Measurements from ENCODE around the gene HMGN5.

Gene HMGN5

DNA sequence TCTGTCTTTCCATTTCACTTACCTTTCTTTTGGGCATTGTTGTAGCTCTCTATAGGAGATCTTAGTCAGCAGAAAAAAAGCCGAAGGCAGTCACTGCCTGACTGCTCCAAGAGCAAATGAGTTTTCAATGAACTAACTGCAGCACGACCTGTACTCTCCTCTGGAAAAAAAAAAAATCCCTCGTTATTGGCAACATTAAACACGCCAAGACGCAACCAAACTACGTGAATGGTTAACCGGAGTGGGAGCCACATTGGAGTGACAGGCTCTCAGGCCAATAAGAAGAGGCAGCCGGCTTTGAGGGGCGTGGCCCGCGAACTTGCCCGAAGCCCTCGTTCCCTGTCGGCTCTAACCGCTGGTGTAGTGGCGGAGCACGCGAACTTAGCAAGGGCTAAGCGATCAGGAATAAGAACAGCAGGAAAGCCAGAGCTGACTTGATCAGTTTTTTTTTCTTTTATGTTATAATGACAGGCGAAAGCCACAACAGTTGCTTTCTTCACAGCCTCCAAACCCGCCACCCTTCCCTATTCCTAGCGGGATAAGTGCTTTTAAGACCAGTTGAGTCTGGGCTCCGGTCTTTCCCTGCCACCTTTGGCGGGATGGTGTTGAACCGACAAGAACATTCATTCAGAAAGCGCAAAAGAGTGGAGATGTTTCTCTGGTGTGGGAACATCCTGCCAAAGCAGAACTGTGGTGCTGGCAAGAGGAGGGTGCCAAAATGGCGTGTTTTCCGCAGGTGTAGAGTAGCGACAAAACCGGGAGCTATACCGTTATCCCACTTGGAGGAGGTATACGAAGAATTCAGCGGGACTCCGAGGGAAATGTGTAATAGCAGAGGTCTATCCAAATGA, 80.0 kb downstream of the HMGN5 start:
- 1% methylated on average over 32 to 34 of the region's 34 CpGs for WGBS, 2 experiments
- Histone ChIP-seq H3K27ac (ENCODE audit: insufficient read depth, low read depth, low read length, poor library complexity, severe bottlenecking) (no peak overlapping the region), H3K9me3 (ENCODE audit: control insufficient read depth, low read length) (no peaks in the 10 kb centered on the region), H3K36me3 (ENCODE audit: control insufficient read depth, insufficient read depth, low read length) (no peaks in the 10 kb centered on the region), H3K4me1 (ENCODE audit: control insufficient read depth, insufficient read depth, low read length) (no peaks in the 10 kb centered on the region), H3K4me3 (ENCODE audit: insufficient read depth, low read depth, low read length) (peak overlapping the region; percentile 52), H3K27me3 (ENCODE audit: control insufficient read depth, insufficient read depth, low read length, poor library complexity, severe bottlenecking) (peaks cover 20% of the 10 kb centered on the region)

DNA sequence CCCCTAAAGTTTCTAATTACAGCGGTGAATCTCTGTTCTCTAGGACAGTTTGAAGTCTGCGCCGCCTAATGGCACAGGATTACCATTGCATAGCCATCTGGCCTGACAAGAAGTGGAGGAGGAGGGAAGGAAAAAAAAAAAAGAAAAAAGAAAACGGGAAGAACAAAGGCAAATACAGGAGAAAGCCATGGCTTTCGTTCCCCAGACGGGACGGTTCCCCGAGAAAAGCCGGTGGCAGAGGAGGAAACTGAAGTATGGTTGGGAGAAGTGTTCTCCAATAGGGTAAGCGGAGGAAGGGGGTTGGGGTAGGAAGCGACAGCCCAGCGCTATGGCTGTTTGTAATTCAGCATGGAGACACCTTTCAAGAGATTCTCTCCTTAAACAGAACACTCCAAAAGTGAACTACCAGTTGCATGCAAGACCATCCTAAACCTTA, 80.8 kb downstream of the HMGN5 start:
- 0 to 2% methylated on average over 11 to 12 of the region's 12 CpGs for WGBS, 2 experiments
- no peaks in the 10 kb centered on the region for H3K9me3 ChIP-seq (ENCODE audit: control insufficient read depth, low read length)
- peak overlapping the region; percentile 56 for H3K27ac ChIP-seq (ENCODE audit: insufficient read depth, low read depth, low read length, poor library complexity, severe bottlenecking)
- no peaks in the 10 kb centered on the region for H3K36me3 ChIP-seq (ENCODE audit: control insufficient read depth, insufficient read depth, low read length)
- H3K27me3 ChIP-seq (ENCODE audit: control insufficient read depth, insufficient read depth, low read length, poor library complexity, severe bottlenecking): peaks cover 20% of the 10 kb centered on the region
- H3K4me1 ChIP-seq (ENCODE audit: control insufficient read depth, insufficient read depth, low read length): no peaks in the 10 kb centered on the region
- peak overlapping the region; percentile 52 for H3K4me3 ChIP-seq (ENCODE audit: insufficient read depth, low read depth, low read length)

DNA sequence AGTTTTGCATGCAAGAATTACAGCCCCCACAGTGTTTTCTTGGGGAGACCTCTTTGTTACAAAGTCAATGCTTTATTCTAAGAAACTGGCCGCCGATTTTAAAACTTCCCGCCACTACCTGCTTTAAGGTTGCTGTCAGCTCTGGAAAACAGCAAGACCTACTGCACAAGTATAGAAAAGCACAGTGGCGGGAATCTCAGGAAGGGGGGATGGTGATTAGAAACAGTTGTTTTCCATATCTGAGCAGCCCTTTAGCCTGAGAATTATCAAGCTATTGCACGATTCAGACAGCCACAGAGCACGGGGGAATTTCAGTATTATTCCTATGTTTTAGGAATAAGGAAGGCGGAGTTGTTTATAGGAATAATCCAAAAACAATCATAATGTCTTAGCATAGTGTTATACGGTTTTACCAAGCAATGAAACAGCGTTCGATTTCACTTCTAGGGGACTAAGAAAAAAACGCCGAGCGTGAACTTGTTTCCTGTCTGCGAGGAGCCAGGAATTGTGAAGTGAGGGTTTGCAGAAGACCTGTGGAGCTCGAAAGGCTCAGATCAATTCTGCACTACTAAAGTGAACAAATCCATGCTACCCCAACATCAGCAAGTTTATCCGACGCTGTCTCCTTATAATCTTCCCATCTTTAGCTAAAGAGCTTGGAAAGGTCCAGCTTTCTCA, 81.3 kb downstream of the HMGN5 start:
- Histone ChIP-seq H3K27ac (ENCODE audit: insufficient read depth, low read depth, low read length, poor library complexity, severe bottlenecking) (peak overlapping the region; percentile 56), H3K27me3 (ENCODE audit: control insufficient read depth, insufficient read depth, low read length, poor library complexity, severe bottlenecking) (peaks cover 20% of the 10 kb centered on the region), H3K9me3 (ENCODE audit: control insufficient read depth, low read length) (no peaks in the 10 kb centered on the region), H3K4me3 (ENCODE audit: insufficient read depth, low read depth, low read length) (peak overlapping the region; percentile 52), H3K4me1 (ENCODE audit: control insufficient read depth, insufficient read depth, low read length) (no peaks in the 10 kb centered on the region), H3K36me3 (ENCODE audit: control insufficient read depth, insufficient read depth, low read length) (no peaks in the 10 kb centered on the region)
- WGBS, 2 experiments: 0 to 1% methylated on average over 10 to 14 of the region's 17 CpGs

DNA sequence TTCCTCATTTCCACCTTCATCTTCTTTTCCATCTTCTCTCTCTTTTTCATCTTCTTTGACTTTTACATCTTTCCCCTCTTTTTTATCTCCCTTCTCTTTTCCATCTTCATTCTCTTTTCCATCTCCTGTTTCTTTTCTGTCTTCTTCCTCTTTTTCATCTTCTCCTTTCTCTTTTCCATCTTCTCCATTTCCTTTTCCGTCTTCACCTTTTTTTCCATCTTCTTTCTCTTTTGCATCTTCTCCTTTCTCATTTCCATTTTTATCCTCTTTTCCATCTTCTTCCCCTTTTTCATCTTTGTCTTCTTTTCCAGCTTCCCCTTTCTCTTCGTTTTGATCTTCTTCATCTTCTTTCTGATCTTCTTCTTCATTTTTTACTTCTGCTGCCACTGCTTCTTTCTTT, 87.0 kb downstream of the HMGN5 start:
- WGBS, 2 experiments: 95% methylated on average over 2 of the region's 2 CpGs
- Histone ChIP-seq H3K36me3 (ENCODE audit: control insufficient read depth, insufficient read depth, low read length) (no peaks in the 10 kb centered on the region), H3K4me1 (ENCODE audit: control insufficient read depth, insufficient read depth, low read length) (no peaks in the 10 kb centered on the region), H3K4me3 (ENCODE audit: insufficient read depth, low read depth, low read length) (no peak overlapping the region), H3K27ac (ENCODE audit: insufficient read depth, low read depth, low read length, poor library complexity, severe bottlenecking) (no peak overlapping the region), H3K9me3 (ENCODE audit: control insufficient read depth, low read length) (no peaks in the 10 kb centered on the region), H3K27me3 (ENCODE audit: control insufficient read depth, insufficient read depth, low read length, poor library complexity, severe bottlenecking) (no peaks in the 10 kb centered on the region)

DNA sequence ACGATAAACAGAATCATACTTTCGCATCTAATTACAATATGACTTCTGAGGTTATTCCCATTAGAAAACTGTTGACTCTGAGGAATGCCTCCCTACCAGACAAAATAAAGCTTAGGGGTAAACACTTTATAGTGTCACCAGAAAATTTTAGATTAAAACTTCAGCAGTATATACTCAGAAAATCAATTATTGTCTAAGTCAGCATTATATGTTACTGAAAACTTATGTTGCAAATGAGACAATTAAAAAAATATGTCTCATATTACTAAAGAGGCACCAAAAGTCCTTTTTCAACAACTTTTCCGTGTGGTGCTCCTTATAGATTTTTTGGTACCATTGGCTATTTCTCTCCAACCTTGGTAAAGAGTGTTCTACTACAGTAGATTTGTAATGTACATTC, 91.4 kb downstream of the HMGN5 start:
- H3K4me3 ChIP-seq (ENCODE audit: insufficient read depth, low read depth, low read length): no peak overlapping the region
- H3K4me1 ChIP-seq (ENCODE audit: control insufficient read depth, insufficient read depth, low read length): no peaks in the 10 kb centered on the region
- H3K36me3 ChIP-seq (ENCODE audit: control insufficient read depth, insufficient read depth, low read length): no peaks in the 10 kb centered on the region
- WGBS, 2 experiments: 94 to 100% methylated on average over 2 to 3 of the region's 3 CpGs
- H3K27ac ChIP-seq (ENCODE audit: insufficient read depth, low read depth, low read length, poor library complexity, severe bottlenecking): no peak overlapping the region
- H3K9me3 ChIP-seq (ENCODE audit: control insufficient read depth, low read length): no peaks in the 10 kb centered on the region
- H3K27me3 ChIP-seq (ENCODE audit: control insufficient read depth, insufficient read depth, low read length, poor library complexity, severe bottlenecking): no peaks in the 10 kb centered on the region

DNA sequence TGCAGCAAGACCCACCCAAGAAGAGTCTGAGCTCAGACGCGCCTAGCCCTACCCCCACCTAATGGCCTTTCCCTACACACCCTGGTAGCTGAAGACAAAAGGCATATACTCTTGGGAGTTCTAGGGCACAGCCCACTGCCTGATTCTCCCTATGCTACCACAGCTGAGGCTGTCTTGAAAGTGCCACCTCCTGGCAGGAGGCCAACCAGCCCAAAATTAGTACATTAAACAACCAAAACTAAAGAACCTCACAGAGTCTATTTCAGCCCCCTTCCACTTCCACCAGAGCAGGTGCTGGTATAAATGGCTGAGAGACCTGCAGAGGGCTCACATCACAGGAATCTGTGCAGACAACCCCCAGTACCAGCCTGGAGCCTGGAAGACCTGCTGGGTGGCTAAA, 119.1 kb downstream of the HMGN5 start:
- H3K4me1 ChIP-seq (ENCODE audit: control insufficient read depth, insufficient read depth, low read length): no peaks in the 10 kb centered on the region
- H3K36me3 ChIP-seq (ENCODE audit: control insufficient read depth, insufficient read depth, low read length): no peaks in the 10 kb centered on the region
- no peak overlapping the region for H3K27ac ChIP-seq (ENCODE audit: insufficient read depth, low read depth, low read length, poor library complexity, severe bottlenecking)
- 89 to 92% methylated on average over 2 of the region's 2 CpGs for WGBS, 2 experiments
- H3K4me3 ChIP-seq (ENCODE audit: insufficient read depth, low read depth, low read length): no peak overlapping the region
- no peaks in the 10 kb centered on the region for H3K9me3 ChIP-seq (ENCODE audit: control insufficient read depth, low read length)
- H3K27me3 ChIP-seq (ENCODE audit: control insufficient read depth, insufficient read depth, low read length, poor library complexity, severe bottlenecking): no peaks in the 10 kb centered on the region
